Inferior parietal cortex (tissue), 1 donor: ENCODE results near the gene SH3GL1.

Experiments used
- DNase-seq: peaks from one replicate; pipeline ENCODE4 v3.0.0-alpha.2; 2016; ENCODE audit errors: extremely low spot score

The SH3GL1 gene

GRCh38 chr19:4431808-4432674, 31.7 kb upstream of the SH3GL1 start:
- DNase-seq, result no peak

- no peak for DNase-seq
These were observed 30.9 kb upstream of the SH3GL1 start for GRCh38 chr19:4431296-4431695.

GRCh38 chr19:4430760-4431159, 30.4 kb upstream of the SH3GL1 start:
- no peak for DNase-seq

GRCh38 chr19:4429771-4430171, 29.4 kb upstream of the SH3GL1 start:
- DNase-seq, result no peak

GRCh38 chr19:4429256-4429655, 28.9 kb upstream of the SH3GL1 start:
- DNase-seq, result no peak

GRCh38 chr19:4428326-4428975, 28.1 kb upstream of the SH3GL1 start:
- DNase-seq, result no peak

- no peak for DNase-seq
These were observed 25.2 kb upstream of the SH3GL1 start for GRCh38 chr19:4425537-4425936.

- no peak for DNase-seq
These were observed 23.2 kb upstream of the SH3GL1 start for GRCh38 chr19:4423416-4424126.

GRCh38 chr19:4416268-4416667, 15.9 kb upstream of the SH3GL1 start:
- no peak for DNase-seq

GRCh38 chr19:4415352-4415751, 15.0 kb upstream of the SH3GL1 start:
- DNase-seq, result no peak

- no peak for DNase-seq
These were observed 14.5 kb upstream of the SH3GL1 start for GRCh38 chr19:4414800-4415321.

GRCh38 chr19:4414144-4414799, 13.9 kb upstream of the SH3GL1 start:
- no peak for DNase-seq

- DNase-seq, result no peak
These were observed 13.2 kb upstream of the SH3GL1 start for GRCh38 chr19:4413588-4413987.

GRCh38 chr19:4409123-4409933, 9.0 kb upstream of the SH3GL1 start:
- no peak for DNase-seq

- no peak for DNase-seq
These were observed 6.3 kb upstream of the SH3GL1 start for GRCh38 chr19:4406626-4407025.

GRCh38 chr19:4405977-4406376, 5.6 kb upstream of the SH3GL1 start:
- no peak for DNase-seq

GRCh38 chr19:4403005-4403761, 2.8 kb upstream of the SH3GL1 start:
- DNase-seq, result no peak

GRCh38 chr19:4402171-4403004, 2.0 kb upstream of the SH3GL1 start, which contains the start of gene CHAF1A:
Gene CHAF1A, plus strand, starts transcription at chr19:4402640. Its CDS starts 123 bp downstream, at chr19:4402763.
- peak; percentile 100 for DNase-seq

GRCh38 chr19:4401769-4402170, 1.4 kb upstream of the SH3GL1 start:
- DNase-seq, result no peak
